ENCODE measurements around the gene GCKR.
A peak's percentile ranks its signal among the peaks of the same experiment; 100 is the strongest.

GCKR gene

GRCh38 chr2:27496357-27497287, at the start of gene GCKR:
TSS of gene GCKR (plus strand) at chr2:27496839. CDS start at chr2:27496905, 66 bp downstream.
- DNase-seq, result peak in 1 of 2 donors; percentile 38

DNA sequence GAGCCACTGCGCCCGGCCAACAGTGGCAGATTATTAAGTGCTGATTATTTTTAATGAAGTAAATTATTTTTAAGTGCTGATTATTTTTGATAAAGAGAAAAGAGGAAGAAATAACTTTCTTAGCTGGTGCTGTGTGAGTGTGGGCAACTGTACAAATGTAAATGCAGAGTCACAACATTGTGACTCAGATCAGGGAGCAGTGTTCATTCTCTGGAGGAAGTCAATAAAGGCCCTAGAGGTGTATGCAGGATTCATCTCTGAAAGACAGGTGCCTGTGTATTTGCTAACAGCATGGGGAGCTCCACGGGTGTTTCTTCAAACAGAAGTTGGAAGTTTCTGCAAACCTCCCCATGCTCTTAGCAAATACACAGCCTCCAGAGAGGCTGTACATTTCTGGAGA, 48.3 kb upstream of the GCKR start:
- DNase-seq, result no peak

- DNase-seq, result no peak
Measured at GRCh38 chr2:27451095-27451494, 45.5 kb upstream of the GCKR start.

DNA sequence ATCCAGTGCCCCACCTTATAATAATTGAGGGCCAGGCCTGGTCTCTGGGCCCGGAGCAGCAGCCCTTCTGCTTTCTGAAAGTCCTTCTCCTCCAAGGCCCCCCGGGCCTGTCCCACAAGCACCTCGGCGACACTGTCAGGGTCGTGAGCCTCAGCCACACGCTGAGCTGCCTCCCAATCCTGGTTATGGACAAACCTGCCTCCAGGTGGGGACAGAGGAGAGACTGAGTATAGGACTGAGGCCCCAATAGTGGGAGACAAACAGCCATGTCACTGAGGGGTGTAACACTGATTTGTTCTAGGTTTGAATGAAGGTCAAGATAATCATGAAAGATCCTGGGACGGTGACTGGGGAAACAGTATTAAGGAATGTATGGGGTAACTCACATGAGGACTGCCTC, 42.7 kb upstream of the GCKR start:
- no peak for DNase-seq

DNA sequence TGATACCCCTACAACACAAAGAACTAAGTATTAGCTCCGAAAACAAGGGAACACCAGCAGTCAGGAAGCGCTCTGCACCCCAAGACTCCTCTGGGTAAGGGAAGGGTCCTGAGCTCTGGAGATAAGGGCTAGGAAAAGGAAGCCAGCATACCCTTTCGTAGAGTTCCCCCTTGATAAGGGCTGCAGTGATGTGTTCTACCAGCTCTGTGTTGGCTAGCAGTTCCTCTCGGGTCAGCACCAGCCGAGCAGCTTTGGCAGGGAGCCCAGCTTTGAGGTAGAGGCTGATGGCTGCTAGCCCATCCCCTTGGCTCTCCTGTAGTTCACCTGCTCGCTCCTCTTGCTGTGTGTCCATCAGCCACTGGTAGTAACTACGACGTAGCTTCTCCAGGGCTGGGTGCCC, 35.5 kb upstream of the GCKR start:
- DNase-seq, result no peak

DNA sequence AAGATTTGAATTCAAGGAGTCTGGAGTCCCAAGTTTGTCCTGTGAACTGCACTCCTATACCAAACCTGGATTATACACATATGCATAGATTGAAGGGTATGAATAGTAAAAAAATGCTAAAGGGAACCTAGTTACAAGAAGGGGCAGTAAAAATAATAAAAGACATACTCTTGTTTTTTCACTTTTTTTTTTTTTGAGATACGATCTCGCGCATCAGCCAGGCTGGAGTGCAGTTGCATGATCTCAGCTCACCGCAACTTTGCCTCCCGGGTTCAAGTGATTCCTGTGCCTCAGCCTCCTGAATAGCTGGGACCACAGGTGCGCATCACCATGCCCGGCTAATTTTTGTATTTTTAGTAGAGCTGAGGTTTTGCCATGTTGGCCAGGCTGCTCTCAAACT, 32.2 kb upstream of the GCKR start:
- no peak for DNase-seq

DNA sequence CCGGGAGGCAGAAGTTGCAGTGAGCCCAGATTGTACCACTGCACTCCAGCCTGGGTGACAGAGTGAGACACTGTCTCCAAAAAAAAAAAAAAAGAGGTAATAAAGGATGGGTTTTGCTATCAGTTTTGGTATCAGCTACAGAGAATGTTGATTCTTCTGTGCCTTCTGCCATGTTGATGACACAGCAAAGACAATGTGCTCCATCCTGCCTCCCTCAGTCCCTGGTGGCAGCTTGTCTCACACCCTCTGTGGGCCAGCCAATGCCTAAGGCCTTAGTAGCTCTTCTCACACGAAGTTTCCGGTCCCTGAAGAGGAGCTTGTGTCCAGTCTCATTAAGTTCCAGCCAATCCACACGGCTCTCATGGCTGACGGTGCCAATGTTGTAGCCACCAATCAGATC, 24.7 kb upstream of the GCKR start:
- DNase-seq, result no peak

DNA sequence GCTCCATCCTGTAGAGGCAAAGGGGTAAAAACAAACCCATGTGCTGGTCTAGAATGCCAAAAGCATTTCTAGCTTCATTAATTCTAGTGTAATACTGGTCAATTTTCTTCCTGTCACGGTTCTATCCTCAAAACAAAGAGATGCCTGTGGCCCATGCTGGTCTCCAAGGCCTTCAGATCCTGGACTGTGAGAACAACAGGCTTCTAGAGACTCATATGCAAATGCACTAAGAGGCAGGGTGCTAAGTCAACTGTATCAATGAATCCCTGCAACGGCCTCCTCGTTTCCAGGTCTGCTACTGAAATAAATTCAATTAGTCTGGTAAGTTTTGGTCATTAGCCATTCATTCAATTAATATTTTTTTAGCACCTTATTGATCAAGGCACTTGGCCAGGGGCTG, 11.1 kb upstream of the GCKR start:
- no peak for DNase-seq

DNA sequence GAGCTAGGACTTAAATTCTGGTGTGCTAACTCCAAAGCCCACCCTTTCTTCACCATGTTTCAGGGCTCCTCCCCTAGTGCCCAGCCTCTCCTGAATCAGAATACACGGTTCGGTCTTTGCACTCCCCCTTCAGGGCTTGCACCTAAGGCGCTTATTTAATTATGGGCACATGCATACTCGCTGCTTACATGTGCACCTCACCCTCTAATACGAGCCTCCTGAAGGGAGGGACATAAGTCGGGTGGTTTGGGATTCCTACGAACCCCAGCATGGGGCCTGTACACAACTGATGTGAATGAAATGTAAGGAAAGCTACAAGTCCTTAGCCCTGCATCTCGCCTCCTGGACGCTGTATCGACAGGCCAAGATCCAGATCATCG, 7.5 kb upstream of the GCKR start:
- DNase-seq, result peak in 1 of 2 donors; percentile 40

- peak; percentile 99 to 100 for DNase-seq
Measured at GRCh38 chr2:27489498-27490397, 6.9 kb upstream of the GCKR start, which contains the start of gene IFT172. TSS of gene IFT172 (minus strand) at chr2:27489743. CDS start at chr2:27489653, 90 bp downstream.

- no peak for DNase-seq
Measured at GRCh38 chr2:27492557-27492956, 4.1 kb upstream of the GCKR start.

GRCh38 chr2:27493948-27494283, 2.7 kb upstream of the GCKR start:
- no peak for DNase-seq

DNA sequence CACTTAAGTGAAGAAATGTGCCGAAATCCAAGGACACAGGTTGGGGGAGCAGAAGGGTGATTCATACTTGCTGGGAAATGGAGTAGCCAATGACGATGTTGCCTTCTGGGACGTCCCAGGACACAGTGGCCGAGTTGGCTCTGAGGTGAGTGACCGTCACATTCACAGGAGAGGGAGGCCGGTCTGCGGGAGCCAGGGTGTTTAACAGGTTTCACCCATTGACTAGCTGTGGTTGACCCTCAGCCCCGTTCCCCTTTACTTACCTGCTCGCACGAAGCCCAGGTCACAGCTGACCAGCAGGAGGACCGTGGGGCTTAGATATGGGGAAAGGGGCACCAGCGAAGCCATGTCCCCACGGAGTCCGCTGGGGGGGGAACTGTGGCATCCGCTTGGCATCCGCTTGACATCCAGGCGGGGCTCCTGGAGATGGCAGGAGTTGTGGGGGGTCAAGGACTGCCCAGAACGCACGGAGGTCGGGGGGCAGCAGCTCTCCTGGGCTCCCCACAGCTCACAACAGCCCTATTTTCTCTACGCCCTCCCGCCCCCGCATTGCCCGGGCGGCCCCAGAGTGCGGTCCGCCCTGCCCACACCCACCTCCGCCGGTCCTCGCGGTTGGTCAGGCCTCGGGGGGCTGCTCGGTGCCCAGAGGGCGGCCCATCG, 2.2 kb upstream of the GCKR start:
- no peak for DNase-seq

DNA sequence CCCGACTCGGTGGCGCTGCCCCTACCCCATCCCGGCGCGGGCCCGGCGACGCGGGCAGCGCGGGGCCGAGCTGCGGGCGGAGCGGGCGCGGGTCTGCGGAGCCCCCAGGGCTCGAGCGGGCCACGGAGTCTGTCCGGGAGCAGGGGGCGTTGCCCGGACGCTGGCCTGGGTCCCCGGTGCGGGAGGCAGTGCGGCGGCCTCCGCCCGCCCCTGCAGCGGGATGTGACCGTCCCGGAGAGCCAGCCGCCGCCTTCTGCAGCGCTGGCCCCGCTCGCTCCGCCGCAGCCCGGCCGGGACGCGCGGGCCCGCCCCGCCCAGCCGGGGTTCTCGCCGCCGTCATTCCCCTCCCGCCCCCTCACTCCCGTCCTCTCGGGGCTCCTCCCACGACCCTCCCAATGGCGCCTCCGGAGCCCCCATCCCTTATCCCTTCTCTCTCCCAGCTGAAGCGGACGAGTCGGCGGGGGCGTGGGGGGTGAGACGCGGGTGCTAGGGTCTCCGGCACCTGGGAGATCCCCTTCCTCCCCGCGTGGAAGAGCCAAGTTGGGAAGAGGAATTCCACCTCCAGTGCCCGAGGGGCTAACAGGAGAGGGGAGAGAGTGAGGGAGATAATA, 1.6 kb upstream of the GCKR start, which contains the start of gene FNDC4:
Gene FNDC4 (minus strand): TSS at position 257 of the 611 bp plus-strand sequence. CDS start 521 bp downstream, outside the sequence.
- DNase-seq, result no peak

GRCh38 chr2:27495840-27496356, 741 bp upstream of the GCKR start:
- no peak for DNase-seq

GRCh38 chr2:27497288-27497627, 619 bp downstream of the GCKR start:
- DNase-seq, result no peak

- no peak for DNase-seq
Measured at GRCh38 chr2:27498975-27499374, 2.3 kb downstream of the GCKR start.

DNA sequence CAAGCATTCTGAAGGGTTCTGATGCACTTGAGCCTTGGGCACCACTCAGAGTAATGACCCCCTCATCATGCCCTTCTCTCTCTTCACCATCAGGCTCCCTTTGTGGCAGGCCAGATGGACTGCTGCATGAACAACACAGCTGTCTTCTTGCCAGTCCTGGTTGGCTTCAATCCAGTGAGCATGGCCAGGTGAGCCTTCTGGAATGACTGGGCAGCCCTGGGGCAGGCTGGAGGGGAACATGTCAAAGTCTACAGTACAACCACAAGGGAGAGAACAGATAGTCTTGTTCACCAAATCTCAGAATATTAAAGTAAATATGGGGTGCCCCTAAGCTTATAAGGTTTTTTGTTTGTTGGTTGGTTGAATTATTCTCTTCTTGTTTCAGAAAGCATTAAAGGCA, 4.4 kb downstream of the GCKR start:
- no peak for DNase-seq

GRCh38 chr2:27502142-27502541, 5.5 kb downstream of the GCKR start:
- DNase-seq, result no peak

- DNase-seq, result no peak
Measured at GRCh38 chr2:27506587-27506986, 9.9 kb downstream of the GCKR start.

DNA sequence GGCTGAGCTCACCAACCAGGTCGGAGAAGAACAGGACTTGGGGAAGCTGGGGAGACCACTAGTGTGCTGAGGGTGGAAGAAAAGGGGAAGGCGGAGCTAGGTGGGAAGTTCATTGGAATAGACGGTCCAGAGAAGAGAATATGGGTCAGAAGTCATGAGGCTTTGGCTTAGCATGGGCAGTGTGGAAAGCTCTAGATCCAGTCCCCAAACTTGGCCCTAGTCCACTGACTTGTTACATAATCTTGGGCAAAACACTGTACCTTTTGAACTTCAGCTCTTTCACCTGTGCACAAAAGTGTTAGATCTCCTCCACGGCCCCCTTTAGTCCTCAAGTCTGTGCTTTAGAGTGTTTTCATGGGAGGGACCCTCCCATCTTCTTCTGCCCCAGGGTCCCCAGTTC, 10.7 kb downstream of the GCKR start:
- DNase-seq, result no peak

DNA sequence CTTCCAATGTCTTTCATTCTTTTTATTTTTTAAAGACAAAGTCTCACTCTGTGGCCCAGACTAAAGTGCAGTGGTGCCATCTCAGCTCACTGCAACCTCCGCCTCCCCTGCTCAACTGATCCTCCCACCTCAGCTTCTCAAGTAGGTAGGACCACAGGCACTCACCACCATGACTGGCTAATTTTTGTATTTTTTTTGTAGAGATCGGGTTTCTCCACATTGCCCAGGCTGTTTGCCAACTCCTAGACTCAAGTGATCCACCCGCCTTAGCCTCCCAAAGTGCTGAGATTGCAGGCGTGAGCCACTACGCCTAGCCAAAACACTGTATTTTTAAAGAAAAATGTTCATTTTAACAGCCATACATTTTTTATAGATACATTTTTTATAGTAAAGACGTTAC, 12.7 kb downstream of the GCKR start:
- no peak for DNase-seq

All from CD4-positive, alpha-beta T cell treated with Interleukin-1 beta for 1 hour (primary cell).